Embryonic facial prominence (tissue), 1 donor: ENCODE data around the gene EDIL3.
"Not testable (repeated sequence)": the region's sequence is repeated elsewhere in the genome, so short reads cannot be mapped to it uniquely, and the experiment has no call there.

Experiments
- DNase-seq: peaks from one replicate; pipeline ENCODE4 v3.0.0-alpha.2; 2016; ENCODE audit errors: extremely low spot score

EDIL3 gene

GRCh38 chr5:84168841-84169240 is 215.8 kb downstream of the EDIL3 start:
- no peak for DNase-seq

DNA sequence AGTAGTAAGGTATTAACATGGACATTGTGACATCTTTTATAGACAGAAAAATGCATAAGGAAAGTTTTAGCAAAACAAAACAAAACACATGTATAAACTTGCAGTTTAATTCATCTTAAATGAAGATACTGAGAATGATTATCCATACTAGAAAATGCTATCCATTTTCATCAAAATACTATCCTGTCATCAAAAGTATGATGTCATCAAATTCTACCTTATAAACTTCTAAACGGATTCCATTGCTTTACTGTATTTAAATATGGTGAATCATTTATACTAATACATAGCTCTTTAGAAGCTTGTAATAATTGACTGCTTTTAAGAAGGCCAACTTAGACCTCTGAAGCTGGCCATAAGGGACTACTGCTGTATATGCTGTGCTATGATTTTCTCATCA is 221.0 kb downstream of the EDIL3 start:
- DNase-seq, result no peak

DNA sequence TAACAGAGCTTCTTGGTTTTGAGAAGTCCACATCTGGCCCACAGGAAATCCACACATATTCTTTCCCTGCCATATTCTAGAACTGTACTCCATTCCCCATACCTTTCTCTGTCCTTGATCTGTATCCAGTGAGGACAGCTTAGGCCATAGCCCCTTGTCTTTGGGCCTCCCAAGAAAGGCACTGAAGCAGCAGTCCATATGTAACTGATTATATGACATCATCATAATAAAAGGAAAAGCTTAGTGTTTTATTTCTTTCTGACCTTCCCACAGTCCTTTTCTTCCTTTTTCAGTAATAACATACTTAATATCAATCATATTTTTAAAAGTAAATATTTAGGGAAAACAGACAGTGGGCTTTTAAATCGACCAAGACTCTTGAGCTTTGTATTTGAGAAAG is 222.0 kb downstream of the EDIL3 start:
- DNase-seq, result no peak

GRCh38 chr5:84160650-84161049 is 224.0 kb downstream of the EDIL3 start:
- not testable (repeated sequence) for DNase-seq

DNA sequence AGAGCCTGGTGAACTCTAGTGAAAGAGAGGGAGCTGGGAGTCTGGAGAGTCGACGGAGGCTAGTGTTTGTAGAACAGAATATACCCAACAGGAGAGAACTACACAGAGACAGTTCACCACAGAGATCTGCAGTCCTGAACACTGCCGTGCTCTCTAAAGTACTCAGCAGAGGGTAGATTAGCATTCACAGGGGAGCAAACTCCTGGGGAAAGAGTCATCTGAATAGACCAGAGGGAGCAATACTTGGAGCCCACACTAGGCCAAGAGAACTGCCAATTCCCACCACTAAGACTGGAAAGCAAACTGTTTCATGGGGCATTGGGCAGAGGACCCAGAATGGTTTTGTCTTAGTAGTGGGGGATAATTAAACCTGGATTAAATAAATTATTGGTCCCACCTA is 235.6 kb downstream of the EDIL3 start:
- no peak for DNase-seq

DNA sequence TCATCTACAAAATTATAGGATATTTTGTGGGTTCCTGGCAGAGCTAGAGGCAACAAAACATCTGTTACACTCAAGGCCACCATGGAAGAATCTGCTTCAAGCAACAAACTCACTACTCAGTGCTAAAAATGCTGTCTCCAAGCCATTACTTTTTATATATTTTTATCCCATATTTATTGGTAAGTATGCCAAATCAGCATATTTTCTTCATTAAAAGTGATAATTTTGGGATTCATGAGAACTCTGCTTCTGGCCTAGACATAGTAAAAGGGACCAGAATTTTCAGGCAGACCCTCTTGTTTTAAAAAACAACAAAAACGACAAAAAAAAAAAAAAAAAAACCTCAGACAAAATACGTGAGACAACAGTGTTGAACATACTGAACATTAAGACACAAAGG is 236.0 kb downstream of the EDIL3 start:
- DNase-seq, result no peak

DNA sequence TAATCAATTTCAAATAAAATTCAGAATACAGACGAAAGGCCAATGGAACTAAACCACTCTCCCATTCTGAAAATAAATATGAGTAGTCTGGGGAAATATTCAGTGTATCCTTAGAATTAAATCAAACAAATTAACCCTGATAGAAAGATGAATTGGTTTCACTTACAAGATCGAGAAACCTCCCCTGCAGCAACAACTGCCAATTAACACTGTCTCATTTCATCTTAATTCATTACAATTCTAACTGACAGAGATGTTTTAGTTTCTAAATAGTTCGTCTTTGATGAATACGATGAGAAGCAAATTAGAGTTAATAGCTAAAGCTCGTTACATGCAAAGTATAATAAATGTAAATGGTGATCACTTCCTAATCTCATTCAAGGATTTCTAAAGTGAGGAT is 247.1 kb downstream of the EDIL3 start:
- DNase-seq, result no peak

DNA sequence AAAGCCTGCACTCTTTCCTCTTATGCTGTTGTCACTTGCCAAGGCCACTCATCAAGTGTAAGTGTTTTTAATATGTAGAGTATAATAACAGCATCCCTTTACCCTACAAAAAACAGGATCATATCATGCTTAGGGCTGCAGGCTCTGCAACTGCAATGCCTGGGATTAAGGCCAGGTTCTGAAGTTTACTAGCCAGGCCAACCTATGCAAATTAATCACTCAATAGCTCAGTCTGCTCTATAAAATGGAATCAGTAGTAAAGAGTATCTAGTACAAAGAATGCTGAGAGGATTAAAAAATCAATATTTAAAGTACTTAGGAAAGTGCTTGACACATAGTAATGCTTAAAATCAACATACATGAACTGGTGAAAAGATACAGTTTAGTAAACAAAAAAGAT is 253.3 kb downstream of the EDIL3 start:
- DNase-seq, result no peak

GRCh38 chr5:84130006-84130580 is 254.6 kb downstream of the EDIL3 start:
- no peak for DNase-seq

GRCh38 chr5:84125216-84125615 is 259.5 kb downstream of the EDIL3 start:
- DNase-seq, result no peak

GRCh38 chr5:84119252-84119651 is 265.4 kb downstream of the EDIL3 start:
- DNase-seq, result no peak

GRCh38 chr5:84118551-84118950 is 266.1 kb downstream of the EDIL3 start:
- DNase-seq, result no peak

- DNase-seq, result no peak
Measured at GRCh38 chr5:84115727-84116126, 269.0 kb downstream of the EDIL3 start.

DNA sequence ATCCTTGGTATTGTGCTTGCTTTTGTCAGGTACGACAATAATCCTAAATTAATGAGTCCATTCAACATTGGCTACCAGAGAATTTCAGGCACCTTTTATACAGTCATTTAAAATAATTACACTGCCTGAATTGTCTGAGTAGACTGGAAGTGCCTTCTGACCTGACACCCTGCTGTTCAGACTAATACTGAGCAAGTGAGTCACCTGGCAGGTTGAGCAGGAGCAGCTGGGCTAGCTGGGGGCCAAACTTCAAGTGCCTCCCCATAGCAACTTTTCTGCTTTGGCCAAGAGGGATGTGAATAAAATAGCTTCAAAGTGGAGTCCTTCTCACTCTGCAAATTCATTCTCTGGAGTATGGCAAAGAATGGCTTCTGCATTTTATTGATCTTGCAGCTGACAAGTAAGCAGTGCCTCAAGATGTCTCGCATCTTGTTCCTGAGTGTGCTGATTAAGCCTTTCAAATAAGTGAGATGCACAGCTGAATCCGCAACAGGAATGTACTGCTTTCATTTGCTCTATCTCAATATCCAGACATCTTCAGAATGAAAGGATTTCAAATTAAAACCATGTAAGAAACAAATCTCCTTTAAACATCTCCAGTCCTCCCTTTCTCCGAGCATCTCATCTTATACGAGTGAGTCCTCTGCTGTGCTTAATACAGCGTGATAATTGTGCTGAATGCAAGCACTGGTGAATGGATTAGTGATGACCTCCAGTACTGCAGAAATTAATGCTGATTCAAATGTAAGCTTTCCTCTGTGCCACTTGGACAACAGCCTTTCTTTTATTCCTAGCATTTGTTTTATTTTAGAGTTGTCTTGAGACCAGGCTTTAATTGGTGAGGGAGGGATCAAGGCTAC is 271.2 kb downstream of the EDIL3 start:
- DNase-seq, result no peak

DNA sequence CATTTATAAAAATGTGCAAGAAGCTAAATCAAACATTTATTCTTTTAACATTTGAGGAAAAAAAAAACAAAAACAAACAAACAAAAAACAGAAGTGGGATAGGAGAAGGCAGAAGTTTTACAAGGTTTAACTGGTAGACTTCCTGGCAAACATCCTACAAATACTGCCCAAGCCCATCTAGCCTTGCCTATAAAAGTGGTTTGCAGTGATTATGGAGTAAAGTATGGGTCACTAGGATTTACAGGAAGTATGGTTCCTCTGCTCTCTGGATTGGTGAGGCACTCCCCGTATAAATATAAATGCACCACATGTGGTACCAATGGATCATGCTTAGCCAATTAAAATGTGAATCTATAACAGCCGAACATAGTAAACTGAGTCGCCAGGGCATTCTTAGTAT is 291.9 kb downstream of the EDIL3 start:
- no peak for DNase-seq

GRCh38 chr5:84091127-84091799 is 293.4 kb downstream of the EDIL3 start:
- no peak for DNase-seq

DNA sequence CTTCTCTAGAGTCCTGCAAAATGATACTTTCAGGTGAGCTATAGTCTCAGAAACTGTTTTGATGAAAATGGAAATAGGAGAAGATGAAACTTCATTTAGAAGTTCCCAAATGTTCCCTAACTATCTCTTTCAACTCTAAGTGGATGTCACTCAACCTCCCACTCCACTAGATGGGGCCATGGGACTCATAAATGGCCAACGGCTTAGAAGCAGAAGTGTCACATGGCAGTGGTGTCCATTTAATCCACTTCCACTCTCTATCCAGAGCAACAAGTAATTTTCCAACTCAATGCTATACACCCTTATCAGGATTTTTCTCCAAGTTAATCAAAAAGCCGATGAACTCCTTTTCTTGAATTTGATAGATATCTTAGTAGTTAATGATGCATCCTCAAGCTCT is 295.7 kb downstream of the EDIL3 start:
- DNase-seq, result no peak

DNA sequence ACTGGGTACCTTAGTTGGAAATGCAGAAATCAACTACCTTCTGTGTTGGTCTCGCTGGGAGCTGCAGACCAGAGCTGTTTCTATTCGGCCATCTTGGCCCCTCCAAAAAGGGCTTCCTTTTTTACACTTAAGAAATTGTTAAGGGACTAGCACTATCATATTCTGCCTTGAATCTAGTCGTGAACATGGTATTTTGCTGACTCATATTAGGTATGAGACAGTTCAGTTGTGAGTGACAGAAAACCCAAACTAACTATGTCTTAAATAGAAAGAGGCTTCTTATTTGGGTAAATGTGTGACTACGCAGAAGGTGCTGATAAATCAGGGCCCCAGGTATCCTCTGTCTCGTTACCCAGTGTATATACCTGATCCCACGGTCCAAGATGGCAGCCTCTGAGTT is 298.2 kb downstream of the EDIL3 start:
- no peak for DNase-seq

GRCh38 chr5:84085387-84086041 is 299.2 kb downstream of the EDIL3 start:
- no peak for DNase-seq

- no peak for DNase-seq
Measured at GRCh38 chr5:84080908-84081307, 303.8 kb downstream of the EDIL3 start.

- DNase-seq, result no peak
Measured at GRCh38 chr5:84072339-84072738, 312.3 kb downstream of the EDIL3 start.

DNA sequence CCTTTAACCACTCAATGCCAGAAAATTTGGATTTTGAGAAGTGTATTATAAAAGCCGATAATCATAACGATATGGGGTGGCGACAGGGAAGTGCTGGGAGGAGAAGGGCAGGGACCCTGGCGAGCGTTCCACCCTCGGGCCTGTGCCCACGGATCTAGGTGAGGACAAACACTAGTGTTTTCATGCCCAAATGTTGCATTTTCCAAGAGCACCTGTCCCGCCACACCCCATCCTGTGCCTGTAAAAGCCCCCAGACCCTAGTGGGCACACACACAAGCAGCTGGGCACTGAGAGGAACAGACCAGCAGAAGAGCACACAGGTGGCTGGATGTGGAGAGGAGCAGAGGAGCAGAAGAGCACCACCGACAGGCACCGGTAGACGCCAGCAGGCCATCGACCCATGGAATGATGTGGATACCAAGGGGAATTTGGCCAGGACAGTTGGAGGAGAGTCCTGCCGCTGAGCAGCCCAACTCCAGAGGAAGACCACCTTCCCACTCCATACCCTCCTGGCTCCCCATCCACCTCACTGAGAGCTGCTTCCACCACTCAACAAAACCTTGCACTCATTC is 315.0 kb downstream of the EDIL3 start:
- DNase-seq, result no peak
